SK-N-SH (cell line): ENCODE data around the gene OGFOD3. TPM values are rescaled to one million over a fixed set of nuclear protein-coding genes. Genes with fewer than 3 reads are reported as not detected.

ENCODE experiments used
- CTCF ChIA-PET: fragments of 300-600, 350-600 bp; formaldehyde crosslinking; extraction: SDS; loops from one replicate; lab custom pipeline; 2021; lab: Yijun Ruan, JAX
- POLR2A ChIA-PET: fragments of 350-600 bp; sonication (Branson Sonifier 250); formaldehyde crosslinking; extraction: SDS; loops from one replicate; lab custom pipeline; 2020; ENCODE audit warnings: antibody characterized with exemption, inconsistent platforms; lab: Yijun Ruan, JAX
- DNase-seq: peaks from one replicate; pipeline ENCODE4 v3.0.0; 2012
- H2AFZ ChIP-seq: fragments of 200-600 bp; sonication (generic); 2 replicates; pipeline ENCODE4 v1.8.1; 2016; ENCODE audit warnings: antibody characterized with exemption, mild to moderate bottlenecking, low read depth
- H3F3A ChIP-seq: fragments of 200-600 bp; sonication (generic); replicated peaks from 2 replicates; pipeline ENCODE3; 2016; ENCODE audit warnings: antibody characterized with exemption, mild to moderate bottlenecking; ENCODE audit not compliant: insufficient read depth
- H3K27ac ChIP-seq, 2 experiments: fragments of 200-500 bp in 1 of 2; fragments of 200-600 bp in 1 of 2; sonication (Bioruptor generic) in 1 of 2; sonication (generic), shearing (Covaris generic) in 1 of 2; 2 replicates each; pipeline versions ENCODE4 v1.5.1 to v1.6.1; 2014 to 2016; ENCODE audit warnings: low read depth in 2 of 2, inconsistent platforms in 1 of 2, low read length in 1 of 2, mild to moderate bottlenecking in 1 of 2, mixed read lengths in 1 of 2
- H3K27me3 ChIP-seq: fragments of 200-600 bp; sonication (generic), shearing (Covaris generic); 2 replicates; pipeline ENCODE4 v1.6.1; 2016; ENCODE audit warnings: mixed run types; ENCODE audit not compliant: insufficient read depth
- H3K36me3 ChIP-seq, 2 experiments: fragments of 200-500 bp in 1 of 2; fragments of 200-600 bp in 1 of 2; sonication (Bioruptor generic) in 1 of 2; sonication (generic) in 1 of 2; replicated peaks in 1 of 2; 2 replicates each; pipeline versions ENCODE3 to v1.5.1; 2014 to 2016; ENCODE audit warnings: low read length in 1 of 2, mild to moderate bottlenecking in 1 of 2; ENCODE audit not compliant: insufficient read depth in 2 of 2, control insufficient read depth in 1 of 2
- H3K4me1 ChIP-seq, 2 experiments: fragments of 200-500 bp in 1 of 2; fragments of 200-600 bp in 1 of 2; sonication (Bioruptor generic) in 1 of 2; sonication (generic), shearing (Covaris generic) in 1 of 2; 2 replicates each; pipeline versions ENCODE4 v1.5.1 to v1.6.1; 2014 to 2016; ENCODE audit warnings: low read depth in 1 of 2, low read length in 1 of 2, mixed run types in 1 of 2; ENCODE audit not compliant: insufficient read depth in 2 of 2, control insufficient read depth in 1 of 2
- H3K4me2 ChIP-seq: fragments of 200-600 bp; sonication (generic), shearing (Covaris generic); 2 replicates; pipeline ENCODE4 v1.6.1; 2017; ENCODE audit warnings: mixed run types
- H3K4me3 ChIP-seq, 2 experiments: fragments of 200-500 bp in 1 of 2; fragments of 200-600 bp in 1 of 2; sonication (Bioruptor generic) in 1 of 2; sonication (generic), shearing (Covaris generic) in 1 of 2; 2 replicates each; pipeline versions ENCODE4 v1.5.1 to v1.8.1; 2014 to 2016; ENCODE audit warnings: low read depth in 2 of 2, inconsistent platforms in 1 of 2, low read length in 1 of 2, mild to moderate bottlenecking in 1 of 2, mixed read lengths in 1 of 2, moderate library complexity in 1 of 2
- H3K79me2 ChIP-seq: fragments of 200-600 bp; sonication (generic); 2 replicates; pipeline ENCODE4 v1.8.1; 2017; ENCODE audit warnings: mild to moderate bottlenecking; ENCODE audit not compliant: insufficient read depth
- H3K9ac ChIP-seq: fragments of 200-600 bp; sonication (generic); 2 replicates; pipeline ENCODE4 v1.6.1; 2017; ENCODE audit warnings: mixed run types
- H3K9me2 ChIP-seq: fragments of 200-600 bp; sonication (generic); 2 replicates; pipeline ENCODE4 v1.6.1; 2017; ENCODE audit warnings: mixed run types
- H3K9me3 ChIP-seq: fragments of 200-600 bp; sonication (generic); 2 replicates; pipeline ENCODE4 v1.6.1; 2017; ENCODE audit warnings: mixed run types, mild to moderate bottlenecking, moderate library complexity
- H4K20me1 ChIP-seq: fragments of 200-600 bp; sonication (generic); 2 replicates; pipeline ENCODE4 v1.6.1; 2017; ENCODE audit warnings: mild to moderate bottlenecking, mixed run types; ENCODE audit not compliant: insufficient read depth
- CHD2 ChIP-seq: fragments of 150-350 bp; IDR thresholded peaks from 2 replicates; pipeline ENCODE4 v1.6.1; 2018; ENCODE audit warnings: low read length; ENCODE audit not compliant: partially characterized antibody
- EP300 ChIP-seq, 2 experiments: IDR thresholded peaks; 2 replicates each; pipeline versions ENCODE4 v1.4.0 to v1.6.1; 2012; ENCODE audit warnings: borderline replicate concordance in 1 of 2, low read depth in 1 of 2, low read length in 1 of 2
- FOSL2 ChIP-seq: IDR thresholded peaks from 2 replicates; pipeline ENCODE4 v1.4.0; 2012; ENCODE audit warnings: low read depth, mild to moderate bottlenecking, moderate library complexity, borderline replicate concordance
- FOXM1 ChIP-seq: IDR thresholded peaks from 2 replicates; pipeline ENCODE4 v1.4.0; 2012; ENCODE audit warnings: low read depth, mild to moderate bottlenecking
- GABPA ChIP-seq: IDR thresholded peaks from 2 replicates; pipeline ENCODE4 v1.4.0; 2012; ENCODE audit warnings: low read depth, mild to moderate bottlenecking
- GATA2 ChIP-seq: sonication (generic); formaldehyde crosslinking; IDR thresholded peaks from 2 replicates; pipeline ENCODE4 v1.5.0; 2020; ENCODE audit warnings: mild to moderate bottlenecking, missing genetic modification reagents
- JUND ChIP-seq: IDR thresholded peaks from 2 replicates; pipeline ENCODE4 v1.4.0; 2012
- MEF2A ChIP-seq: IDR thresholded peaks from 2 replicates; pipeline ENCODE4 v1.4.0; 2012; ENCODE audit warnings: low read depth, borderline replicate concordance
- NRF1 ChIP-seq: IDR thresholded peaks from 2 replicates; pipeline ENCODE4 v1.6.1; 2012; ENCODE audit warnings: low read depth, mild to moderate bottlenecking, low read length
- POLR2AphosphoS5 ChIP-seq: IDR thresholded peaks from 2 replicates; pipeline ENCODE4 v1.6.1; 2012; ENCODE audit warnings: low read depth, low read length
- RAD21 ChIP-seq: IDR thresholded peaks from 2 replicates; pipeline ENCODE4 v1.6.1; 2012; ENCODE audit warnings: mild to moderate bottlenecking, low read length
- RCOR1 ChIP-seq: fragments of 150-350 bp; IDR thresholded peaks from 2 replicates; pipeline ENCODE4 v1.6.1; 2017; ENCODE audit warnings: antibody characterized with exemption, low read length
- RFX5 ChIP-seq: IDR thresholded peaks from 2 replicates; pipeline ENCODE4 v1.6.1; 2012; ENCODE audit warnings: mild to moderate bottlenecking, improper control_type of control experiment, low read length
- RXRA ChIP-seq: IDR thresholded peaks from 2 replicates; pipeline ENCODE4 v1.4.0; 2012; ENCODE audit warnings: low read depth, mild to moderate bottlenecking, borderline replicate concordance
- SIN3A ChIP-seq: IDR thresholded peaks from 2 replicates; pipeline ENCODE4 v1.6.1; 2012; ENCODE audit warnings: low read depth, mild to moderate bottlenecking, low read length, moderate library complexity, borderline replicate concordance
- TCF12 ChIP-seq: IDR thresholded peaks from 2 replicates; pipeline ENCODE4 v1.4.0; 2012
- TEAD4 ChIP-seq: IDR thresholded peaks from 2 replicates; pipeline ENCODE4 v1.4.0; 2012; ENCODE audit warnings: mild to moderate bottlenecking, borderline replicate concordance; ENCODE audit not compliant: insufficient read depth
- WGBS: methylation state at CpG from one replicate; pipeline ENCODE4 v1.1.6; 2017; ENCODE audit warnings: low lambda C conversion rate; 5-methylcytosine and 5-hydroxymethylcytosine counted together
- polyA plus RNA-seq, 3 experiments: library from polyadenylated mRNA; depleted of rRNA; stranded (reverse); fragments of >200 nt; gene quantifications; 2 replicates each; pipeline ENCODE4 v1.2.3, GENCODE V29; 2012
- TF ChIP-seq, protein P1 (sequence below): fragments of 150-350 bp; IDR thresholded peaks from 2 replicates; pipeline ENCODE4 v1.6.1; 2016; ENCODE audit warnings: mild to moderate bottlenecking, low read depth, low read length
- TF ChIP-seq, protein P2 (sequence below): IDR thresholded peaks from 2 replicates; pipeline ENCODE4 v1.4.0; 2012; ENCODE audit warnings: low read depth, borderline replicate concordance
- TF ChIP-seq, protein P3 (sequence below): IDR thresholded peaks from 2 replicates; pipeline ENCODE4 v1.4.0; 2012; ENCODE audit warnings: low read depth

OGFOD3 gene
- polyA plus RNA-seq, 1 of the 3 experiments (the other 2 are of a cell fraction): 68.2 TPM

DNA sequence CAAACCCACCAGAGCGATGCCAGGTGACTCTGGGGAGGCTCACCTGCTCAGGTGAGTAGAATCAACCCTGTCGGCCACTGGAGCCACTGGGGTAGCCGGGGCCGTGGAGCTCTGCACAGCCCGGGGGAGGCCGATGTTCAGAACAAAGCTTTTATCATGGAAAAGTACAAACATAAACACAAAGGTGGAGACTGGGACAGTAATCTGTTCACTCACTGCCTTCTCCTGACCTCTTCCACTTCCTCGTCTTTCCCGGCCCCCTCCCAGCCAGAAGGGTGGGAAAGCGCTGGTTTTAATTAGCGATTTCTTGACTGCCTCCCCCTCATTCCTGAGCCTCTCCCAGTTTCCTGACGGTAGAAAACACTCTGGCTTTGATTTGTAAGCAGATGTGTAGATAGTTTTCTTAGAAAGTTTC lies 69.1 kb downstream of the OGFOD3 start:
- TF ChIP-seq POLR2AphosphoS5: no peak
- TF ChIP-seq, protein P1, sequence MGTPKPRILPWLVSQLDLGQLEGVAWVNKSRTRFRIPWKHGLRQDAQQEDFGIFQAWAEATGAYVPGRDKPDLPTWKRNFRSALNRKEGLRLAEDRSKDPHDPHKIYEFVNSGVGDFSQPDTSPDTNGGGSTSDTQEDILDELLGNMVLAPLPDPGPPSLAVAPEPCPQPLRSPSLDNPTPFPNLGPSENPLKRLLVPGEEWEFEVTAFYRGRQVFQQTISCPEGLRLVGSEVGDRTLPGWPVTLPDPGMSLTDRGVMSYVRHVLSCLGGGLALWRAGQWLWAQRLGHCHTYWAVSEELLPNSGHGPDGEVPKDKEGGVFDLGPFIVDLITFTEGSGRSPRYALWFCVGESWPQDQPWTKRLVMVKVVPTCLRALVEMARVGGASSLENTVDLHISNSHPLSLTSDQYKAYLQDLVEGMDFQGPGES: no peak
- TF ChIP-seq EP300 (IDR thresholded peaks at IDR 0.05; ENCODE audit: borderline replicate concordance in 1 of 2, low read depth in 1 of 2, low read length in 1 of 2): no peak
- TF ChIP-seq, protein P2, sequence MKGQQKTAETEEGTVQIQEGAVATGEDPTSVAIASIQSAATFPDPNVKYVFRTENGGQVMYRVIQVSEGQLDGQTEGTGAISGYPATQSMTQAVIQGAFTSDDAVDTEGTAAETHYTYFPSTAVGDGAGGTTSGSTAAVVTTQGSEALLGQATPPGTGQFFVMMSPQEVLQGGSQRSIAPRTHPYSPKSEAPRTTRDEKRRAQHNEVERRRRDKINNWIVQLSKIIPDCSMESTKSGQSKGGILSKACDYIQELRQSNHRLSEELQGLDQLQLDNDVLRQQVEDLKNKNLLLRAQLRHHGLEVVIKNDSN: no peak
- no peak for TF ChIP-seq NRF1
- TF ChIP-seq GATA2 (CRISPR knock-in tag): no peak
- TF ChIP-seq TCF12: no peak
- TF ChIP-seq, protein P3, sequence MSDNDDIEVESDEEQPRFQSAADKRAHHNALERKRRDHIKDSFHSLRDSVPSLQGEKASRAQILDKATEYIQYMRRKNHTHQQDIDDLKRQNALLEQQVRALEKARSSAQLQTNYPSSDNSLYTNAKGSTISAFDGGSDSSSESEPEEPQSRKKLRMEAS: no peak
- TF ChIP-seq RXRA: no peak
- no peak for TF ChIP-seq JUND
- no peak for TF ChIP-seq SIN3A
- no peak for TF ChIP-seq FOXM1
- no peak for TF ChIP-seq CHD2
- no peak for TF ChIP-seq GABPA
- no peak for TF ChIP-seq RCOR1
- TF ChIP-seq TEAD4: no peak
- TF ChIP-seq RAD21: no peak
- H3K9me2 ChIP-seq: no peaks in the 10 kb centered on the region
- H3K36me3 ChIP-seq: no peaks in the 10 kb centered on the region
- no peaks in the 10 kb centered on the region for H4K20me1 ChIP-seq
- H3K9me3 ChIP-seq: no peaks in the 10 kb centered on the region
- H3K4me2 ChIP-seq: no peak overlapping the region
- 62% methylated on average over 11 of the region's 11 CpGs for WGBS
- H3F3A ChIP-seq: no peaks in the 10 kb centered on the region
- 0 out of 2 replicates have a peak overlapping the region, but pooled peaks have one; percentile 8 for H2AFZ ChIP-seq
- H3K9ac ChIP-seq: no peak overlapping the region
- no peak overlapping the region for H3K4me3 ChIP-seq
- CTCF ChIA-PET: interaction anchor here (1.0 to 5.8 kb wide), 14 partner anchors 11 to 205 kb away, joined by 3 to 124 read pairs (median 8); partner anchors contain the start of genes HEXD, OGFOD3 and SECTM1
- no peak for DNase-seq
- no peaks in the 10 kb centered on the region; the same call in 1 of the 2 replicates for H3K27me3 ChIP-seq
- no peaks in the 10 kb centered on the region for H3K79me2 ChIP-seq
- H3K4me1 ChIP-seq: peaks cover 0 to 10% of the 10 kb centered on the region in 2 experiments; a peak in 1 of 4 replicates
- no peak overlapping the region for H3K27ac ChIP-seq
- POLR2A ChIA-PET: no interaction called here

DNA sequence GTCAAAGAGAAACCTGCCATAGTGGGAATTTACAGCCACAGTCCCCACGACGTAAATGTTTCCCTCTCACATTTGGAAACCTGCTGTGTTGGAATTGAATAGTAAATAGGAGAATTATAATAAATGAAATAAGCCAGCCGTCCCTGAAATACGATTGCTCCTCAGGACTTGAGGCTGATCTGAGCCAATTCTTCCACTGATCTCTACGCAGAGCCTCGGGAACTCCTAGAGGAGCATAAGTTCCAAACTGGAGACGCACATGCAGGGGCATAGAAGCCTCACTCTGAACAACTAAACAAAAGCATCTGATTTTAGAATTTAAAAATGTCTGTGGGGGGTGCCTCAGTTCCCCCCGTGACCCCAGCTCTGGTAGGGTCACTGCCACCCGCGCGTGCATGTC lies 69.5 kb downstream of the OGFOD3 start:
- 80% methylated on average over 11 of the region's 11 CpGs for WGBS
- Histone ChIP-seq H3K36me3 (no peaks in the 10 kb centered on the region), H3F3A (no peaks in the 10 kb centered on the region), H2AFZ (no peak overlapping the region), H3K27ac (no peak overlapping the region), H3K79me2 (no peaks in the 10 kb centered on the region), H3K4me3 (no peak overlapping the region), H3K9me2 (no peaks in the 10 kb centered on the region), H3K27me3 (no peaks in the 10 kb centered on the region; the same call in 1 of the 2 replicates), H3K9me3 (no peaks in the 10 kb centered on the region), H3K4me1 (peaks cover 0 to 10% of the 10 kb centered on the region in 2 experiments; a peak in 1 of 4 replicates), H4K20me1 (no peaks in the 10 kb centered on the region), H3K9ac (no peak overlapping the region), H3K4me2 (no peak overlapping the region)
- ChIA-PET POLR2A (no interaction called here), CTCF (interaction anchor here (0.7 to 5.8 kb wide), 9 partner anchors 11 to 205 kb away, joined by 3 to 124 read pairs (median 13); partner anchors contain the start of genes HEXD, OGFOD3 and SECTM1)
- DNase-seq: no peak
- no peak for TF ChIP-seq MEF2A
- no peak for TF ChIP-seq RCOR1
- no peak for TF ChIP-seq RFX5
- TF ChIP-seq RXRA: no peak
- TF ChIP-seq GABPA: no peak
- TF ChIP-seq NRF1: no peak
- TF ChIP-seq POLR2AphosphoS5: no peak
- TF ChIP-seq FOSL2: no peak
